IMR-90 (cell line): ENCODE data around the gene KAZALD1.

Source experiments
- CTCF ChIP-seq: conservative IDR thresholded peaks from 2 replicates; pipeline ENCODE4 v1.5.1; 2012; ENCODE audit warnings: mild to moderate bottlenecking, low read depth, low read length, improper control_type of control experiment
- MXI1 ChIP-seq: IDR thresholded peaks from 2 replicates; pipeline ENCODE4 v1.6.1; 2012; ENCODE audit warnings: low read depth, mild to moderate bottlenecking, low read length, moderate library complexity, borderline replicate concordance

DNA sequence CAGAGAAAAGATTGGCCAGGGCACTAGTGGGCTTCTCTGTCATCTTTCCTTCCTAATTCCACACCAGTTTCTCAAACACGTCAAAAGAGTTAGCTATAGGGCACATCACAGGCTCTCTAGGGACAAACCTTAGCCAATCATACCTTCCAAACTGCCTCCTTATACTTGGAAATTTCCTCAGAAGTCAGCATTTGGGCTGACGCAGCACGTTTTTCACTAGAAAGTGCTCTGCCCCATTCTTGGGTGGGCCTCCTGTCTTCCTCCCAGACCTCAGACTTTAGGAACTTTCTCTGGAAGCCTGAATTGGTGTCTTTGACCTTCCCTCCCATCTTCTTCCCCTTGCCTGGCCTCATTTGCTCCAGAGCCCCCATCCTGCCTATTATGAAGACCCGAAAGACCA, 19.7 kb upstream of the KAZALD1 start:
- TF ChIP-seq CTCF (no peak), MXI1 (no peak)
